Measurements from ENCODE around the gene LORICRIN. TPM values are rescaled to one million over a fixed set of nuclear protein-coding genes. Genes with fewer than 3 reads are reported as not detected.

The LORICRIN gene
- polyA plus RNA-seq, 1 donor: not detected

- no peak for DNase-seq (ENCODE audit: low read depth)
These were observed 42.8 kb downstream of the LORICRIN start for GRCh38 chr1:153302308-153302707.

GRCh38 chr1:153305682-153306081 lies 46.2 kb downstream of the LORICRIN start:
- DNase-seq (ENCODE audit: low read depth): no peak

- no peak for DNase-seq (ENCODE audit: low read depth)
These were observed 47.1 kb downstream of the LORICRIN start for GRCh38 chr1:153306303-153307220.

GRCh38 chr1:153307221-153307600 lies 47.7 kb downstream of the LORICRIN start:
- no peak for DNase-seq (ENCODE audit: low read depth)

GRCh38 chr1:153308540-153308939 lies 49.1 kb downstream of the LORICRIN start:
- DNase-seq (ENCODE audit: low read depth): no peak

- no peak for DNase-seq (ENCODE audit: low read depth)
These were observed 50.0 kb downstream of the LORICRIN start for GRCh38 chr1:153309441-153309840.

- DNase-seq (ENCODE audit: low read depth): no peak
These were observed 51.0 kb downstream of the LORICRIN start for GRCh38 chr1:153310526-153310925.

Other genes starting within 250 kb of the LORICRIN start
- gene SPRR1B, start 228.5 kb upstream of the LORICRIN start, polyA plus RNA-seq (ENCODE audit: insufficient read length): not detected
- not detected for gene SPRR2D, start 218.6 kb upstream of the LORICRIN start, polyA plus RNA-seq (ENCODE audit: insufficient read length)
- not detected for gene SPRR2A, start 202.2 kb upstream of the LORICRIN start, polyA plus RNA-seq (ENCODE audit: insufficient read length)
- not detected for gene SPRR2B, start 188.1 kb upstream of the LORICRIN start, polyA plus RNA-seq (ENCODE audit: insufficient read length)
- not detected for gene SPRR2E, start 165.2 kb upstream of the LORICRIN start, polyA plus RNA-seq (ENCODE audit: insufficient read length)
- gene SPRR2F, start 146.2 kb upstream of the LORICRIN start, polyA plus RNA-seq (ENCODE audit: insufficient read length): not detected
- not detected for gene SPRR2G, start 108.8 kb upstream of the LORICRIN start, polyA plus RNA-seq (ENCODE audit: insufficient read length)
- not detected for gene LELP1, start 56.3 kb upstream of the LORICRIN start, polyA plus RNA-seq (ENCODE audit: insufficient read length)
- gene PRR9, start 42.1 kb upstream of the LORICRIN start, polyA plus RNA-seq (ENCODE audit: insufficient read length): not detected
- gene PGLYRP3, start 53.3 kb downstream of the LORICRIN start, polyA plus RNA-seq (ENCODE audit: insufficient read length): not detected
- not detected for gene PGLYRP4, start 89.2 kb downstream of the LORICRIN start, polyA plus RNA-seq (ENCODE audit: insufficient read length)
- 21.2 TPM for gene S100A9, start 98.2 kb downstream of the LORICRIN start, polyA plus RNA-seq (ENCODE audit: insufficient read length)
- gene S100A12, start 115.9 kb downstream of the LORICRIN start, polyA plus RNA-seq (ENCODE audit: insufficient read length): 2.7 TPM
- gene S100A8, start 131.4 kb downstream of the LORICRIN start, polyA plus RNA-seq (ENCODE audit: insufficient read length): 16.1 TPM
- gene S100A7A, start 156.8 kb downstream of the LORICRIN start, polyA plus RNA-seq (ENCODE audit: insufficient read length): not detected
- not detected for gene S100A7, start 201.0 kb downstream of the LORICRIN start, polyA plus RNA-seq (ENCODE audit: insufficient read length)

All from forelimb muscle (tissue), 1 donor.